Brain microvascular endothelial cell (primary cell): ENCODE results near the gene C4B.
"Not testable (repeated sequence)": the region's sequence is repeated elsewhere in the genome, so short reads cannot be mapped to it uniquely, and the experiment has no call there.

Experiments used
- DNase-seq: peaks from one replicate; pipeline ENCODE4 v3.0.0-alpha.2; 2020
- H3K27ac ChIP-seq: fragments of 250-450 bp; sonication (Bioruptor Pico); 2 replicates; pipeline ENCODE4 v1.5.1; 2020; ENCODE audit warnings: mild to moderate bottlenecking, moderate library complexity
- H3K27me3 ChIP-seq: fragments of 250-450 bp; sonication (Bioruptor Pico); replicated peaks from 2 replicates; pipeline ENCODE4 v1.5.1; 2020; ENCODE audit warnings: mild to moderate bottlenecking
- H3K36me3 ChIP-seq: fragments of 250-450 bp; sonication (Bioruptor Pico); replicated peaks from 2 replicates; pipeline ENCODE4 v1.5.1; 2020; ENCODE audit warnings: mild to moderate bottlenecking
- H3K4me3 ChIP-seq: 2 replicates; pipeline ENCODE4 v1.5.1; 2011; ENCODE audit warnings: low read depth, mild to moderate bottlenecking, control low read depth, low read length, moderate library complexity
- in situ Hi-C: cut with HindIII; loops from 2 replicates; pipeline ENCODE4 v1.10.0; 2017; ENCODE audit warnings: low sequenced_read_pairs, low pct_ligation_motif_present

The C4B gene

DNA sequence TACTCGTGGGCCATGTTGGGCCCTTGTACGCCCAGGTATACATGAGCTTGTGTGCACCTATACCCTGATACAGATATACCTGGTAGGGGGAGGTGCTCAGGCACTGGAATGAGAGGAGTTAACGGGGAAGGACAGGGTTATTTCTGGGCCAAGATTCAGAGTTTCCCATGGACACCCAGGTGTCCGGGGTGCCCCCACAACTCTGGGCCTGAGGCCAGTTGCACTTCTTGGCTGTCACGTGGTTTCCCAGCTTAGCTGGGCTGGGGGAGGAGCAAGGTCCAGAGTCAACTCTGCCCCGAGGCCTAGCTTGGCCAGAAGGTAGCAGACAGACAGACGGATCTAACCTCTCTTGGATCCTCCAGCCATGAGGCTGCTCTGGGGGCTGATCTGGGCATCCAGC lies 32.9 kb upstream of the C4B start, which contains the start of gene C4A:
C4A (plus strand) TSS at position 314 of the 400 bp plus-strand sequence; CDS start at position 365, 51 bp downstream.
- DNase-seq, H3K27me3 ChIP-seq, H3K27ac ChIP-seq, H3K36me3 ChIP-seq, H3K4me3 ChIP-seq, in situ Hi-C loops: not testable (repeated sequence)

DNA sequence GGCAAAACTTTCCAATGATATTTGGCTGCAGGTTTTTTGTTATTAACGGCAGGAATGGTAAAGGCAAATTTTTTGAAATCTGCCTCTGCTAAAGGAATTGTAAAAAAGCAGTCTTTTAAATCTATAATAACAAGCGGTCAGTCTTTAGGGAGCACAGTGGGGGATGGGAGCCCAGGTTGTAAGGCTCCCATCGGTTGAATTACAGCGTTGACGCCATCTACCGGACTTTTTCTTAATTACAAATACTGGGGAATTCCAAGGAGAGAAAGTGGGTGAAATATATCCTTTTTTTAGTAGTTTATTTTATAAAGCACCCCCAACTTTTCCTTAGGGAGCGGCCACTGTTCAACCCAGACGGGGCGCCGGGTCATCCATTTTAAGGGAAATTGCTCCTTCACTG lies 25.2 kb upstream of the C4B start:
- DNase-seq, H3K36me3 ChIP-seq, in situ Hi-C loops, H3K27ac ChIP-seq, H3K4me3 ChIP-seq, H3K27me3 ChIP-seq: not testable (repeated sequence)

DNA sequence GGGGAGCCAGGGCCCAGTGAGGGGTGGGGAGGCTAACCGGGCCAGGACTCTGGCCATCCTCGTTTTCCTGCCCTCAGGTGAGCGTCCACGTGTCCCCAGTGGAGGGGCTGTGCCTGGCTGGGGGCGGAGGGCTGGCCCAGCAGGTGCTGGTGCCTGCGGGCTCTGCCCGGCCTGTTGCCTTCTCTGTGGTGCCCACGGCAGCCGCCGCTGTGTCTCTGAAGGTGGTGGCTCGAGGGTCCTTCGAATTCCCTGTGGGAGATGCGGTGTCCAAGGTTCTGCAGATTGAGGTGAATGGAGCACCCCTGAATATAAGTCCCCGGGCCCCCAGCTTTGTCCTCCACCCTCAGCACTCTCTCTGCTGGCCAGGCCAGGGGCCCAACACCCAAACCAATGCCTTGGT lies 20.2 kb upstream of the C4B start:
- DNase-seq, in situ Hi-C loops, H3K27ac ChIP-seq, H3K4me3 ChIP-seq, H3K36me3 ChIP-seq, H3K27me3 ChIP-seq: not testable (repeated sequence)

DNA sequence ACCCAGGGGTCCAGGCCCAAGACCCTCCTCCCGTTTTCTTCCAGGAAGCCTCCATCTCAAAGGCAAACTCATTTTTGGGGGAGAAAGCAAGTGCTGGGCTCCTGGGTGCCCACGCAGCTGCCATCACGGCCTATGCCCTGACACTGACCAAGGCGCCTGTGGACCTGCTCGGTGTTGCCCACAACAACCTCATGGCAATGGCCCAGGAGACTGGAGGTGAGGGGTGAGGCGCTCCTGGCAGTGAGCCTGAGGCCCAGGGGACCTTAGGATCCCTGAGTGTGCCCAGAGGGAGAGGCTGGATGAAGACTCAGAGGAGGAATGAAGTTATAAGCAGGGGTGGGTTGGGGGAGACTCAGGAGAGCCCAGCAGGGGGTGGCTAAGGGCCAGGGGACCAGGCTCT lies 18.2 kb upstream of the C4B start:
- H3K36me3 ChIP-seq, in situ Hi-C loops, DNase-seq, H3K27ac ChIP-seq, H3K27me3 ChIP-seq, H3K4me3 ChIP-seq: not testable (repeated sequence)

DNA sequence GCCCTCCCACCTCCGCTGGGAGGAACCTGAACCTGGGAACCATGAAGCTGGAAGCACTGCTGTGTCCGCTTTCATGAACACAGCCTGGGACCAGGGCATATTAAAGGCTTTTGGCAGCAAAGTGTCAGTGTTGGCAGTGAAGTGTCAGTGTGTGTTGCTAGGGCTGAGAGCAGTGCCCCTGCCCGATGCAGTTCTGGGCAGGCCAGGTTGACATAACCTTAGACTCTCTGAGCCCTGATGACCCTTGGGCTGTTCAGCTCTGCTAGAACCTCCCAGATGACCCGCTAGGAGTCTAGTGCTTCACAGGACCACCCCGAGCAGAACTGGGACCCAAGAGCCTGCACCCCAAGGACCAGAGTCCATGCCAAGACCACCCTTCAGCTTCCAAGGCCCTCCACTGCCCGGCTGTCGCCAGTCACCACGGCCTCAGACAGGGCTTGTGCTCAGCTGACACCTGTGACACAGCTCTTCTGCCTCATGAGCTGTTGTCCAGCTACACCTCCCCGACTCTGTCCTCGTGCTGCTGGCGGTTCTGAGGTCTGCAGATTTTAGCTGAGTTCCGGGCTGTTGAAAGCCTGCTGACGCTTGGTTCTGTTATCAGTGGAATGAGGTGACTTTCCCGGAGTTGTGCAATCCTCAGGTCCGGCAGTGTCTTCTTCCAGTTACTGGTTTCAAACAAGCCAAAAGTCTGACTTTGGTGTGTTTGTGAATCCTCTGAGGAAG lies 11.9 kb upstream of the C4B start:
- H3K36me3 ChIP-seq, H3K27me3 ChIP-seq, DNase-seq, in situ Hi-C loops, H3K27ac ChIP-seq, H3K4me3 ChIP-seq: not testable (repeated sequence)

DNA sequence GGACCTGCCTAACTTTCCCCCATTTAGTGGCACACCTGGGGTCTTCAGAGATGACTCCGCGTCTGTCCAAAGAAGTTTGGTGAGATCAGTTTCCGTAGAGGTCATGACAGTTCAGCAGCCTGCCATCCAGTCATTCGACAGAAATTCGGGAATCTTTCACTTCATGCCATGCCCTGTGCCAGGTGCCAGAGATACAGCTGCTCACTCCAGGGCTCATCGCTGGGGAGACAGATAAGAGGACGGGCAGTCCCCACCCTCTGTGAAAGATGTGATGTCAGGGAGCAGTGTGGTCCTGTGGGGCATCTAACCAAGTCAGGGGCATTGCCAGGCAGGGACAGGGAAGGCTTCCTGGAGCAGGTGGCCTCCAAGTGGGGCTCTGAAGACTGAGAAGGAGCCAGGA lies 11.3 kb upstream of the C4B start:
- H3K27me3 ChIP-seq, DNase-seq, H3K36me3 ChIP-seq, H3K4me3 ChIP-seq, H3K27ac ChIP-seq, in situ Hi-C loops: not testable (repeated sequence)

DNA sequence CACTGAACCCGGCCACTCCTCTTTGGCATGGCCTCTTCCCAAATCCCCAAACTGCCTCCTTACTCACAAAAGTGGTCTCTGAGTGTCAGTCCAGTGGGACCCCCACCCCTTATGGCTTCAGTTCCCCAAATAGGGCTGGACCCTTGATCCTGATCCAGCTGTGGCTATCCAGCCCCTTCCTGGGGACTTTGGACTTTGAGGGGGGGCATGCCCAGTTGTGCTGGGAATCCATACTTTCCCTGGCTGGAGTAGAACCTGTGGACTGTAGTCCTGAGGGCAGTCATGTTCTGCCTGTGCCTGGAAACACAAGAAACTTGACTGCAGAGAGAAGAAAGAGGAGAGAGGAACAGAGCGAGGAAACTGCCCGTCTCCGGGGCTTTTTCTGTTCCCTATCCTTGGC lies 10.2 kb upstream of the C4B start:
- in situ Hi-C loops, H3K4me3 ChIP-seq, H3K27me3 ChIP-seq, DNase-seq, H3K27ac ChIP-seq, H3K36me3 ChIP-seq: not testable (repeated sequence)

DNA sequence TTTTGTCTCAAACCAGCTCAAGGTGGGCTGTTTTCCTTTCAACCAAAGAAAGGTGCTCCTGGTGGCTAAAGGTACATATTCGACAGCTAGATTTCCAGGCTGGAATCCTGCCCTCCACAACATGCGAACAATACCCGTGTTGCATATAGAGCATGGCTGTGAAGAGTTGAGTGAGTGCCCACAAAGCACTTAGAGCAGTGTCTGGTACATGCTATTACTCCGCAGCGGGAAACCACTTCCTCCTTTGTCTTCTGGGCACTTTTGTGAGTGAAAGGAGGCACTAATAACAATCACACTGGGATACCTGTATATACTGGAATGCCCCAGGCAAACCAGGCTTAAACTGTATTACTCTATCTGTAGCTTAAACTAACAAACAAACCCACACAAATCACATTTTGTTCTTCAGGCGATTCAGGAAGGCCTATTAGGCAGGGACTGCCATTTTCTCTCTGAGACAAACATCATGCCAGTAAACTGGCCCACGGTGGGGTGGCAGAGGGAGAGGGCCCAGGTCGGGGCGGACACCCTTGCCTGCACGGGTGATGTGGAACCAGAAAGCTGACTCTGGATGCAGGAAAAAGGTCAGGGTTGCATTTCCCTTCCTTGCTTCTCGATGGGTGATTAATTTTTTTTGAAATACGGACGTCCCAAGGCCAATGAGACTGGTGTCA lies 9.6 kb upstream of the C4B start:
- H3K36me3 ChIP-seq, in situ Hi-C loops, H3K4me3 ChIP-seq, H3K27me3 ChIP-seq, DNase-seq, H3K27ac ChIP-seq: not testable (repeated sequence)

DNA sequence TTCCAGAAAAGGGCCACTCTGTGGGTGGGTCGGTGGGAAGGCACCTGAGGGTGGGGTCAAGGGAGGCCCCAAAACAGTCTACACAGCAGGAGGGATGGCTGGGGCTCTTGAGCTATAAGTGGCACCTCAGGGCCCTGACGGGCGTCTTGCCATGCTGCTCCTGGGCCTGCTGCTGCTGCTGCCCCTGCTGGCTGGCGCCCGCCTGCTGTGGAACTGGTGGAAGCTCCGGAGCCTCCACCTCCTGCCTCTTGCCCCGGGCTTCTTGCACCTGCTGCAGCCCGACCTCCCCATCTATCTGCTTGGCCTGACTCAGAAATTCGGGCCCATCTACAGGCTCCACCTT lies 9.1 kb upstream of the C4B start:
- H3K36me3 ChIP-seq, DNase-seq, H3K27me3 ChIP-seq, in situ Hi-C loops, H3K27ac ChIP-seq, H3K4me3 ChIP-seq: not testable (repeated sequence)

DNA sequence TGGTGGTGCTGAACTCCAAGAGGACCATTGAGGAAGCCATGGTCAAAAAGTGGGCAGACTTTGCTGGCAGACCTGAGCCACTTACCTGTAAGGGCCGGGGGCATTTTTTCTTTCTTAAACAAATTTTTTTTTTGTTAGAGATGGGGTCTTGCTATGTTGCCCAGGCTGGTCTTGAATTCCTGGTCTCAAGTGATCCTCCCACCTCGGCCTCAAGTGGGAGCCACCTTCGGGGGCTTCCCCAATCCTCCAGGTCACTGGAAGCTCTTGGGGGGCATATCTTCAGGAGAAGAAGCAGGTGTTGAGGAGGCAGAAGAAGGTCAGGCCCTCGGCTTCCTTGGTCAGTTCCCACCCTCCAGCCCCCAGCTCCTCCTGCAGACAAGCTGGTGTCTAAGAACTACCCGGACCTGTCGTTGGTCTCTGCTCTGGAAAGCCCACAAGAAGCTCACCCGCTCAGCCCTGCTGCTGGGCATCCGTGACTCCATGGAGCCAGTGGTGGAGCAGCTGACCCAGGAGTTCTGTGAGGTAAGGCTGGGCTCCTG lies 8.5 kb upstream of the C4B start:
- DNase-seq, H3K36me3 ChIP-seq, H3K4me3 ChIP-seq, in situ Hi-C loops, H3K27me3 ChIP-seq, H3K27ac ChIP-seq: not testable (repeated sequence)

DNA sequence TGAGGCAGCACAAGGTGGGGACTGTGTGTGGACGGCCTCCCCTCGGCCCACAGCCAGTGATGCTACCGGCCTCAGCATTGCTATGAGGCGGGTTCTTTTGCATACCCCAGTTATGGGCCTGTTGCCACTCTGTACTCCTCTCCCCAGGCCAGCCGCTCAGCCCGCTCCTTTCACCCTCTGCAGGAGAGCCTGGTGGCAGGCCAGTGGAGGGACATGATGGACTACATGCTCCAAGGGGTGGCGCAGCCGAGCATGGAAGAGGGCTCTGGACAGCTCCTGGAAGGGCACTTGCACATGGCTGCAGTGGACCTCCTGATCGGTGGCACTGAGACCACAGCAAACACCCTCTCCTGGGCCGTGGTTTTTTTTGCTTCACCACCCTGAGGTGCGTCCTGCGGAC lies 7.5 kb upstream of the C4B start:
- H3K36me3 ChIP-seq, DNase-seq, H3K27me3 ChIP-seq, H3K27ac ChIP-seq, in situ Hi-C loops, H3K4me3 ChIP-seq: not testable (repeated sequence)

DNA sequence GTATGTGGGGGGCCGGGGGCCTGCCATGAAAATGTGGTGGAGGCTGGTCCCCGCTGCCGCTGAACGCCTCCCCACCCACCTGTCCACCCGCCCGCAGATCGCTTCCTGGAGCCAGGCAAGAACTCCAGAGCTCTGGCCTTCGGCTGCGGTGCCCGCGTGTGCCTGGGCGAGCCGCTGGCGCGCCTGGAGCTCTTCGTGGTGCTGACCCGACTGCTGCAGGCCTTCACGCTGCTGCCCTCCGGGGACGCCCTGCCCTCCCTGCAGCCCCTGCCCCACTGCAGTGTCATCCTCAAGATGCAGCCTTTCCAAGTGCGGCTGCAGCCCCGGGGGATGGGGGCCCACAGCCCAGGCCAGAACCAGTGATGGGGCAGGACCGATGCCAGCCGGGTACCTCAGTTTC lies 6.6 kb upstream of the C4B start:
- in situ Hi-C loops, H3K4me3 ChIP-seq, H3K36me3 ChIP-seq, H3K27me3 ChIP-seq, DNase-seq, H3K27ac ChIP-seq: not testable (repeated sequence)

DNA sequence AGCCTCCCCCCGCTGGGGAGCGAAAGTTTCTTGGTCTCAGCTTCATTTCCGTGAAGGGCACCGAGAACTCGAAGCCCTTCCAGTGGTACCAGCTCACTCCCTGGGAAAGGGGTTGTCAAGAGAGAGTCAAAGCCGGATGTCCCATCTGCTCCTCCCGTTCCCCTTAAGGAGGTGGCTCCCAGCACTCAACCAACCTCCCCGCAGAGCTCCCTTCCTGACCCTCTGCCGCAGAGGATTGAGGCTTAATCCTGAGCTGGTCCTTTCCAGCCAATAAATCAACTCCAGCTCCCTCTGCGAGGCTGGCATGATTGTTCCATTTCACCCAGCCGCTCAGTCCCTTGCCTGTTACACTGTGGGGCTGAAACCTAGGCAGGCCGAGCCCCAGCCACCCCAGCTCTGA lies 6.0 kb upstream of the C4B start:
- H3K36me3 ChIP-seq, H3K27ac ChIP-seq, H3K27me3 ChIP-seq, DNase-seq, in situ Hi-C loops, H3K4me3 ChIP-seq: not testable (repeated sequence)

DNA sequence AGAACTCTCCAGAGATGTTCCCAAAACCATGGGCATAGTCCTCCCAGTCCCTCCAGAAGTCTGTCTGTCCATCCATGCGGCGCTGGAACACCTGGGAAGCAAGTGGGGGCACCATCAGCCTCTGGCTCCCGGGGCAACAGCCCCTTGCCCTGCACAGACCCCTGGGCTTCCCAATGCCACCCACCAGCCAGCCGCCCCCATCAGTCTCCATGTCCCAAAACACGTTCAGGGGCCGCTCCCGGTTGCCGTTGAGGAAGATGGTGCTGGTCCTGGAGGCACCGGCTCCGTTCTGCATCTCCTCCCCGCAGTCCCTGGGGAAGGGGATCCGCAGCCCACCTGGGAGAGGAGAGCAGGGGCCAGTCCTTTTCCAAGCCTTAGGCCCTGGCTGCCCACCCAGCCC lies 5.1 kb upstream of the C4B start:
- H3K36me3 ChIP-seq, DNase-seq, H3K27me3 ChIP-seq, H3K4me3 ChIP-seq, in situ Hi-C loops, H3K27ac ChIP-seq: not testable (repeated sequence)
